HG03521 (cell line): ENCODE measurements around the gene RCOR1.
"Not testable (repeated sequence)": the region's sequence is repeated elsewhere in the genome, so short reads cannot be mapped to it uniquely, and the experiment has no call there.

Experiments used
- ATAC-seq: cut with Tn5 transposase; IDR thresholded peaks from one replicate; pipeline ENCODE4 v1.9.1; 2021; ENCODE audit warnings: mild to moderate bottlenecking, moderate library complexity; ENCODE audit not compliant: unreplicated experiment

RCOR1 gene

DNA sequence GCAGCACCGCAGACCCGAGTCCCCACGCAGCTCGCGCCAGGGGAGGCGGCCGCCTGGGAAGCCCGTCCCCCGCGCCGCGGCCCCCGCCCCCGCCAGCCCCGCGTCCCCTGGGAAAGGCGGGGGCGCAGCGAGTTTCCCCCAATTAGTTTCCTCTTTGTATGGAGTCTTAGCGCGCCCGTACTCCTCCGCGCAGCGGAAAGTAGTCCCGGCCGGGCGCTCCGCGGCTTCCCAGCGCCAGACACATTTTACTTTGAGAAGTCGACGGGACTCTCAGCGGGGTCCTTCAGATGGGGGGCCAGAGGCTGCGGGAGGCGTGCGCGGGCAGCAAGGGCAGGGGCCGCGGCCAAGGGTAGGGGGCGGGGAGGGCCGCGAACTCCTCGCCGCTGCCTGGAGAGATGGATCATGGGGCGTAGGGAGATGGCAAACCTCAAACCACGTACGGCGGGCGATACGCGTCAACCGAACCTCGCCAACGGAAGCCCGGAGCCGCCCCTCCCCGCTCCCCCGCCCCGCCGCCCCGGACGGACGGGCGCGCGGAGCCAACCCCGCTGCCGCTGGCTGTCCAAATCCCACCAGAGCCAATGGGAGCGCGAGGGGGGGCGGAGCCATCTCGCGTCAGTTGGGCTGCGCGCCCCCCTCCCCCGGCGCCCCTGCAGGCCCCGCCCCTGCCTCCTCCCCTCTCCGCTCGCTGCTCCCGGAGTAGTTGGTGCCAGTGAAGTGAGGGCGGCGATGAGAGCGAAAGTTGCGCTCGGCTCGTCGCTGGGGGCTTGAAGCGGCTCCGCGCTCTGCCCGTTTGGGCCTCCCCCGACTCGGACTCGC, at the start of gene RCOR1:
RCOR1 (plus strand) TSS at position 706 of the 819 bp plus-strand sequence. CDS start 238 bp downstream, outside the sequence.
- peak; percentile 69 for ATAC-seq

DNA sequence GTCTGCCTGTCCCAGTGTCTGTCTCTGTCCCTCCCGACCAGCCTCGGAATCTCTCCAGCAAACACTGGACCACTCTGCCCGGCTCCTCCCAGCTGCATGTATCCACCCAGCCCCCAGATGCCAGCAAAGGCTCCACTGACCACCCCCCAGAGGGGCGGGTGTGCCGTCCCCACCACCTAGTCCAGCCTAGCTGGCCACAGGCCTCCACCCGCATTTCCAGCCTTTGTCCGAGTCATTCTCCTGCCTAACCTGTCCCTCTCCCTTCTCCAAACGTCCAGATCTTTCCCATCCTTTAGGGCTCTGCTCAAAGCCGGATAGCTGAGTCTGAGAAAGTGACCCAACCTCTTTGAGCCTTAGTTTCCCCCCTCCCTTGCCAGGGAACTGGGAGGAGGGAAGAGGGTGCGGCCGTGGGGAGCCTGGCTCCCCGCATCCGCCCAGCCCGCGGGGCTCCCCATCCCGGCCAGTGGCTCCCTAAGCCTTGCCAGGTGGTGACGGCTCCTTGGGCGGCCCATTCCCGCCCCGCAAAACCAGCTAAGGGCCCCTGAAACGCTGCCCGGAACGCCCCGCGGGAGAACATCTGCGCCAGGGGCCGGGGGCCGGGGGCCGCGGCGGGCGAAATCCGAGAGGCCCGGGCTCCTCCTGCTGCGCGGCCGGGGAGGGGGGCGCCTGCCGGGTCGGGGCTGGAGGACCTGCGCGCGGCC, 48.3 kb upstream of the RCOR1 start:
- no peak for ATAC-seq

DNA sequence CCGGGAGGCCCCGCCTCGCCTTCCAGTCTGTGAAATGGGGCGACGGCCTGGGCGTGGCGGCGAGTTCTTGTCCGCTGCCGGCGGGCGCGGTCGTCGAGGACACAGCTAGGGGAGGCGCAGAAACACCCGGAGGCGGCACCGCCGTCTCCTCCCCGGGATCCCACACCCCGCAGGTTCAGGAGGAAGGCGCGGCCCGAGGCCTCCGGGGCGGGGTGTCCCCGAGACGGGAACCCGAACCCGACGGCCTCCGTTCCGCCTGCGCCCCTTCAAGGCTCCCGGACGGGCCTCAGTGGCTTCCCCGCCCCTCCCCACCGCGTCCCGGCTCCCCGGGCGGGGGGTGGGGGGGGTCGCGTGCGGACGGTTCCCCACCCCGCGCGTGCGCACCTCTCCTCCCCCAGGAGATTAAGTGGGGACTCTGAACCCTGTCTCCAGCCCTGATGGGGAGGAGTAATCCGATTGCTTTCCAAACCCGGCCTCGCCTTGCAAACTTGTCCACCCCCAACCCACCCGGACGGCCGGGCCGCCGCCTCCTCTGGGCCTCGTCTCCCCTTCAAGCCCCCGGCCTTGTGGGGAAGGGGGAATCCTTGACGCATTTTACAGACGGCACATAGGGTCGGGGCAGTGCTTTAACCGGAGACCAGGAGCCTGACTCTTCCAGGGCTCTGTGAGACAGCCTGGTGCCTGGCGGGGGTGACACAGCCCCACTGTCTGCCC, 47.5 kb upstream of the RCOR1 start:
- ATAC-seq = no peak

DNA sequence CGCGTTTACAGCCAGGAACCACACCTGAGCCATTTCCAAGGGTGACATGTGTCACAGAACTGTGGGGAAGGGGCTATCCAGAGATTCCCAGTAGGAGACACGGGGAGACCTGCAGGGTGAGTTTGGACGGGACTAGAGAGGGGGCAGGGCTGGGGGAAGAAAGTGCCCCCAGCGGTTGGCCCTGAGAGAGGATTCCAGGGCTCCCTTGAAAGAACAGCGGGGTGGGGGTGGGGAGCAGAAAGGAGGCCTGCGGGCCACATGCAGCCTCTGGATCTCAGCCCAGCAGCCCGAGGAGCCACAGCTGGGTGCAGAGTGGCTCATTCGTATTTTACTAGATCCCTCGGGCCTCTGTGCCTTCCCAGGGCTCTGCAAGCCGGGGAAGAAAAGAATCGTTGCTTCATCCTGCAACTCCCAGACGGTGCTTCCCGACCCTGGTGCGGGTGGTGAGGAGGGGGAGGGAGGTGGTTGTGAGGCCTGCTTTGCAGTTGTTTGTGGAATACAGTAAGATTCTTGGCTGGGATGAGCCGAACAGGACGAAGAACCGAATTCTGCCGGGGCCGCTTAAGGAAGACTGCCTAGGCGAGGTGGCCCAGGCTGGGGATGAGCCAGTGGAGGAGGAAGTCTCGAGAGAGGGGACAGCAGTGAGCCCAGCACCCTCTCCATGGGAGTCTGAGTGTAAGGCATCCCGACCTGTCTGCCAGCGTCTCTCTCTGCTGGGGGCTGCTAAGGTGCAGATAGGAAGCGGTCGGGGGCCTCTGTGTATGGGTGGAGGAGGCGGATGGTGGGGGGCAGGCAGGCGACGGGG, 46.8 kb upstream of the RCOR1 start:
- ATAC-seq = no peak

DNA sequence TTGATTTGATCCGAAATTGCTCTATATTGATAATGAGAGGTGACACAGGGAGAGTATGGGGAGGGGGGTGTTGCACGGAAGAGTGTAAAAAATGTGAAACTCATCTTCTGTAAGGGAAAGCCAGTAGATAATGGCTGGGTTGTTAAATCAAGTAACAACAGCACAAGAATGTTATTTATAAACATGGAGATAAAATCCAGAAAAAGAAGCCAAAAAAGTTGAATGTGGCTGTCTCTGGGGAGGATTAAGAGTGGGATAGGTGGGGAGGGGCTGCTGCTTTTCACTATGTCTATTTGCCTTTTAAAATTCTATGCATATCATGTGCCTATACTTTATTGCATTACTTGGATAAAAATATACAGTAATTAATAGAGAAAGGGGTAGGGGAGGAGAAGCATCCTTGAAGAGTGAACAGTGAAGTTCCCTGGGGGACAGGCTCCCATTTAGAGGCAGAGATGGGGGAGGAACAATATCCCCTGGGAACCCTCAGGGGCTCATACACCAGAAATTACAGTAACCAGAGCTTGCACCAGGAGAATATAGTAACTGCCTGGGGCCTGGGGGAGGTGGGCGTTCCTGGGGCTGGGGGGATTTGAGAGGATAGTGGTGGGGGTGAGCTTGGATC, 43.7 kb upstream of the RCOR1 start:
- ATAC-seq = no peak

DNA sequence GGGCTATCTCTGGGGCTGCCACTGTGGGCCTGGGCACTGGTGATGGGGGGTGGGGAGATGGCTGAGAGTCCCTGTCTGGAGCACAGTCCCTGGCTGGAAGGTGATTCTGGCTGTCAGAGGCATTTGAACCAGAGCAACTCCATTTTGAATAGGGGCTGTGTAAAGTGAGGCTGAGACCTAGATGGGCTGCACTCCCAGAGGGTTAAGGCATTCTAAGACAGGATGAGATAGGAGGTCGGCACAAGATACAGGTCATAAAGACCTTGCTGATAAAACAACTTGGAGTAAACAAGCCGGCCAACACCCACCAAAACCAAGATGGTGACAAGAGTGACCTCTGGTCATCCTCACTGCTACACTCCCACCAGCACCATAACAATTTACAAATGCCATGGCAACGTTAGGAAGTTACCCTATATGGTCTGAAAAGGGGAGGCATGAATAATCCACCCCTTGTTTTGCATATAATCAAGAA, 41.5 kb upstream of the RCOR1 start:
- not testable (repeated sequence) for ATAC-seq

DNA sequence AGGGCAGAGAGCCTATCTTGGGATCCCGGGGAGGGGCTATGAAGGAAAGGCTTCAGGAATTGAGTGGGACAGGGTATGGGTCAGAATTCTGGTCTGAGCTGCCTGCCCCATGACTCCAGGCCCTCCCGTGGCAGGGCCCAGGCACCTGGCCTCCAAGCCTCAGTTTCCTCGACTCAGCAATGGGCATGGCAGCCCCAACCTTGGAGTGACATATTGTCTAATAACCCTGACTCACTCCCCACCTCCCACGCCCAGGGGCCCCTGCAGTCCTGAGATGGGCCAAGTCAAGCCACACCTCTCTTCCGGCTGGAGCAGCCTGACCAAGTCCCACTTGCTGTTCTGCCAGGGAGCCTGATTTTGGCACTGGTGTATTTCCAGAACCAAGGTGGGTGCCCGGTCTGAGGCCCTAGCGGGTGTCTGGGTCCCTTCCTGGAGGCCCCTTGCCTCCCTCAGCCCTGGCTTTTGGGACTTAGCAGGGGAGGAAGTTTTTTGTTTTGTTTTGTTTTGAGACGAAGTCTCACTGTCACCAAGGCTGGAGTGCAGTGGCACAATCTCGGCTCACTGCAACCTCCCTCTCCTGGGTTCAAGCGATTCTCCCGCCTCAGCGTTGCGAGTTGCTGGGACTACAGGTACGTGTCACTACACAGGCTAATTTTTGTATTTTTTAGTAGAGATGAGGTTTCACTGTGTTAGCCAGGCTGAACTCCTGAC, 40.3 kb upstream of the RCOR1 start:
- ATAC-seq = no peak

DNA sequence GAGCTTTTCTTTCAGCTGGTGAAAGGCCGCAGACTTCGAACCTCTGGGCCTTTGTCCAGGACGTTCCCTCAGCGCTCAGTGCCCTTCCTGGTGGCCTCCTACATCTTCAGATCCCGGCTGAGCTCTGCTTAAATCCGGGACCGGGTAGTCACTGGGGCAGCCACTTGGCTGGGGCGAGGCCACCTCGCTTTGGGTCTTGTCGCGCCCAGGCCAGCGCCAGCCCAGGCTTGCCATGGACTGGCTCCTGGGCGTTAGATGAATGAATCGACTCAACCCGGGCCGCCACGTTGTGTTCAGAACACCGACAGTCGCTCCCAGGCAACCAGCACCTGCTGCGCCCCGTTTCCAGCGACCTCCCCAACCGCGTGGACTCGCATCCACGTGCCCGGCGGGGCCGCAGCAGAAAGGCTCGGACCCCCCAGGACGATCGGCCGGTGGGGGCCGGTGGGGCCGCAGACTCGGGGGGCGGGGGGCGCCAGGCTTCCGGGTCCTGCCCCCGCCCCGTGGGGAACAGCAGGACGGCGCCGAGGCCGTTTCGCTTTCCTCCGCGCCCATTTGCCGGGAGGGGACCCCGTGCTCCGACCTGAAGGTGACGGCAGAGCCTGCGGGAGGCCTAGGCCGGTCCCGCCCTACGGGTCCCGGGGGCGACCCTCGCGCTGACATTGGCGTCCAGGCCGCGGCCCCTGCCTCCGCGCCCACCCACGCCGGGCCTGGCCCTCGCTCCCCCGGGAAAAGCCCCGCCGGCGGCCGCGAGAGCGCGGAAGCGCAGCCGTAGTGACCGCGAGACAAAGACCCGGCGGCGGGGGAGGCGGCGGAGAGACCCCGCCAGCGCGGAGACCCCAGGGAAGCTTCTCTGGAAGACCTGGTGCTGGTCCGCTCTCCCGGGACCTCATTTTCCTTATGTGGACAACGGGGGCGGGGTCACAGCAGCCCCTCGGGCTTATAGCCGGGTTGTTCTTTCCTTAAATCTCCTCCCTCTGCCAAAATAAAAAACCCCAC, 37.3 kb upstream of the RCOR1 start:
- ATAC-seq = no peak

DNA sequence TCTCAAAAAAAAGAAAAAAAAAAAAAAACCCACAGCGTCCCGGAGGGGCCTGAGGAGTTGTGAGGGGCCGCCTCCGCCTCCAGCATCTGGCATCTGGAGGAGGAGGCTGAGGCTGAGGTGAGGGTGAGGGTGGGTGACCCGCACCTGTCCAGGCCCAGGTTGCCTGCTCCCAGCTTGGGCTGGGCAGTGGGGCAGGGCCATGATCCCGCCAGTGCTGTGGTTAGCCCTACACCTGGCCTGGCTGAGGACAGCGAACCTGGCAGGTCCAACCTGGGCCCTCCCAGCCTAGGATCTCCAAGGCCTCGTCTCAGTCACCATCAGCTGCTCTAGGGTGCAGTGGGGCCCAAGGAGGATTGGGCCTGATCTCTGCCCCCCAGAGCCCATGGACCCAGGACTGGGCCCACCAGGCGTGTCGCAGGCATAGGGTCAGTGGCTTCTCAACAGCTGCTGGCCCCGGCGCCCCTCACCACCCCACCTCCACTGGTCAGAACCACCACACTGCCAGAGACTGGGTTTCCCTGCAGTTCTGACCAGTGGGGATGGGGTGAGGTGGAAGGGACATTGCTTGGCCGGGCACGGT, 36.3 kb upstream of the RCOR1 start:
- no peak for ATAC-seq

DNA sequence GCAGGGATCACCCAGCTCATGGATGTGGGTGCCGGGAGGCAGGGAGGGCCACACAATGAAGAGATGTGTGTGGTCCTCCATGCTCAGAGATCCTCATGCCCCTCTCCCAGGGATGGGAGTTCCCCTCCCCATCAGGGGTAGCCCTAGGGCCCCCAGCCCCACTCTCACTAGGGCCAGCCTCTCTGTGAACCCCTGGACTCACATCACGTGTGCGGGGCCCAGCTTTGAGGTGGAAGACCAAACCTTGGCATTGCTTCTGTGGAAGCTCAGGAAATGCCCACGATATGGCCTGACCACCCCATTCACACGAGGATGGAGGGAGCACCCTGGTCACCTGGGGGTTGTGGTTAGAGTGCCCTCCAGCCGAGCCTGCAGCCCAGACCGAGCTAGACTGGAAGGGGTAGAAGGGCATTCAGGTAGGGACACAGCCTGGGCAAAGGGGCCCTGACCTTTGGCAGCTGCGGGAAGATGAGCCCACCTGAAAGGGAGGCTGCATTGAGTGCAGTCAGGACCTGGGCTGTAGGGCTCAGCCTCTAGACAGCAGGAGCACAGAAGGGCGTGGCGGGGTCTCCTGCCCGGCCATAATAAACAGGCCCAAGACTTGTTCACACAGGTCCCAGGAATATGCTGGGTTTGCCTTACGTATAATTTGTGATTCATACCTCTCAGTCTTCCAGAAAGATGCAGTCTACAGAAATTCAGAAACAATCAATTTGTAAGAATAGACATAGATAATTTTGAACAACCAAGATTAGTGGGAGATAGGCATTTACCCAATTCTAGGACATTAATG, 34.8 kb upstream of the RCOR1 start:
- ATAC-seq = no peak

DNA sequence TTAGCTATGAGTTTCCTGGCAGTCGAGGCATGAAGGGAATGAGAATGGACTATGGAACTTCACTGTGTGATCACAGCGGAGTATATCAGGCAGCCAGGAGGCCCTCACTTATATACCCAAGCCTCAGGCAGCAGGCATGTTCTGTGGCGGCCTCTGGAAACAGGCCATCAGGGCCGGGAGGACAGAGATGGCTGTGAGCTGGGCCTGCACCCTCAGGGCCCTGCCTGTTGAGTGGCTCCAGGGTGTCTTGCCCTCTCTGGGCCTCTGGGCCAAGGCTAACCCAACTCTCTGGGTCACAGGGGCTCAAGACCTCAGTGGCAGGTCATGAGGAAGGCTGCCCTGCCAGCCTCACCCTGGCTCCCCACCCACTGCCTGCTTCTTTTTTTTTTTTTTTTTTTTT, 33.9 kb upstream of the RCOR1 start:
- no peak for ATAC-seq

DNA sequence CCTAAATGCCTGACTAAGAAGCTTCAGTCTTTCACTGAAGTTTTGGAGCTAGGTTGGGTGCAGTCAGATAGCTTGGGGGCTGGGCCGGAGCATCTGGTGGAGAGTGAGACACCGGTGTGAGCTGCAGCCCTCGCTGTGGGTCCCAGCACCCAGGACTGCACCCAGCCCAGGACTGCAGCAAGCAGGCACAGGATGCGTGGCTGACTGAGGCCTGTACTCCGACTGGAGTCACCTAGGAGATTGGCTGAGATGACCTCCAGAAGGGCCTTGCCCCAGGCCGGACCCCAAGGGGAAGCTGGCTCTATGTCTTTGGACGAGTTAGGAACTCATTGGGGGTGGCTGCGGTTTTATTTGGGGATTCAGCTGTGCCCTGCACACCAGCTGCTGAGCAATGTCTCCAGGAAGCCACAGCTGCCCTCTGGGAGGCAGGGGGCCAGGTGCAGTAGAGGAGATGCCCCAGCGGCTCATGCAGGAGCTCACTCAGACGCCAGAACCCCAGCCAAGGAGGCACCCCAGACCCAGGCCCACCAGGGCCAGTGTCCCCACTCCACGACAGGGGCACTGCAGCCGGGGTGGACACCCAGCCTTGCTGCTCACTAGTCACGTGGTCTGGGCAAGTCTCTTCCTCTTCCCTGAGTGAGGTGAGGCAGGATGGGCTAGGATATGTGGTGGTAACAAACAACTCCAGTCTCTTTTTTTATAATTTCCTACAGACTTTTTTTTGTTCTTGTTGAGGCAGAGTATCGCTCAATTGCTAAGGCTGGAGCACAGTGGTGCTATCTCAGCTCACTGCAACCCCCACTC, 31.8 kb upstream of the RCOR1 start:
- no peak for ATAC-seq

DNA sequence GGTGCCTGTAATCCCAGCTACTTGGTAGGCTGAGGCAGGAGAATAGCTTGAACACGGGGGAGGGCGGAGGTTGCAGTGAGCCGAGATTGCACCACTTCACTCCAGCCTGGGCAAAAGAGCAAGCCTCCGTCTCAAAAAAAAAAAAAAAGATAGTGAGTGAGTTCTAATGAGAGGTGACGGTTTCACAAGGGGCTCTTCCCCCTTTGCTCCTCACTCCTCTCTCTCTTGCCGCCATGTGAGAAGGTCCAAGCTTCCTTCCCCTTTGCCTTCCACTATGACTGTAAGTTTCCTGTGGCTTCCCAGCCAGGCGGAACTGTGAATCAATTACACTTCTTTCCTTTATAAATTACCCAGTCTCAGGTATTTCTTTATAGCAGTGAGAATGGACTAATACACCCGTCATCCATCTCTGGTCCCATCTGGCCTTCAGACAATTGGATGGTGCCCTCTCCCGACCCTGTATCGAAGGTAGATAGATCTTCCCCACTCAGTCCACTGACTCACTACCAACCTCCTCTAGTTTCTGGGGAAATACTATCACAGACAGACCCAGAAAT, 27.0 kb upstream of the RCOR1 start:
- ATAC-seq = no peak

DNA sequence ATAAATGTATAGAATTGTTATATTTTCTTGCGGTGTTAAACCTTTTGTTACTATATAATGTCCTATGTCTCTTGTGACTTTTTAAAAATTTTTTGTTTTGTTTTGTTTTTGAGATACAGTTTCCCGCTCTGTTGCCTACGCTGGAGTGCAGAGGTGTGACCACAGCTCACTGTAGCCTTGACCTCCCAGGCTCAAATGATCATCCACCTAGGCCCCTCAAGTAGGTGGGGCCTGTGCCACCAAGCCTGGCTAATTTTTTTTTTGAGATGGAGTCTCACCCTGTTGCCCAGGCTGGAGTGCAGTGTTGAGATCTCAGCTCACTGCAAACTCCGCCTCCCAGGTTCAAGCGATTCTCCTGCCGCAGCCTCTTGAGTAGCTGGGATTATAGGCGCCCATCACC, 26.5 kb upstream of the RCOR1 start:
- no peak for ATAC-seq

DNA sequence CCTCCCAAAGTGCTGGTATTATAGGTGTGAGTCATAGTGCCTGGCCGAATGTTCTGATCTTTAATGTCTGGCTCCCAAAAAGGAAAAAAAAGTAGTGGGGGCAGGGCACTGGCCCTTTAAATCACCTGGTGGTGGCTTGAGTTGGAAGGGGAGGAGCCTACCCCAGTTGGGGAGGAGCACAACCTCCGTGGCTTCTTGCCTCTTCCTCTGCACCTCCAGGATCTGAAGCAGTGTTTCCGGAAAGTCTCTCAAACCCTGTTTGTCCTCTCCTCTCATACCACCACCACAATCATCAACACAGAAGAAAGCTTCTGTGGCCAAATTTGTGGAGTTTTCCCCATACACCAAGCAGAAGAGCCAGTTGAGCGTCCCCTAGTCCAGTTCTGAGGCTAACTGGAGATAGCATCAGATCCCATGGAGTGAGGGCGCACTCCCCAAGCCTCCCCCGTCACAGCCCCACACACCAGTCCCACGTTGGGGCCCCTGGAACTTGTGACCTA, 24.3 kb upstream of the RCOR1 start:
- no peak for ATAC-seq
